Karpas-422 (cell line): Measurements from ENCODE around the gene CDH18. TPM values are rescaled to one million over a fixed set of nuclear protein-coding genes. Genes with fewer than 3 reads are reported as not detected.

Source experiments
- DNase-seq: peaks from one replicate; pipeline ENCODE4 v3.0.0-alpha.2; 2015
- H2AFZ ChIP-seq: fragments of 200-600 bp; sonication (generic); 2 replicates; pipeline ENCODE4 v1.6.1; 2014; ENCODE audit warnings: antibody characterized with exemption, low read length, mixed read lengths
- H3K27ac ChIP-seq: fragments of 200-600 bp; sonication (generic); 2 replicates; pipeline ENCODE4 v1.5.1; 2014; ENCODE audit warnings: mild to moderate bottlenecking, low read length, moderate library complexity
- H3K27me3 ChIP-seq: fragments of 200-600 bp; sonication (generic); 2 replicates; pipeline ENCODE4 v1.6.1; 2014; ENCODE audit warnings: low read length, mixed read lengths
- H3K36me3 ChIP-seq: fragments of 200-600 bp; sonication (generic); 2 replicates; pipeline ENCODE4 v1.6.1; 2014; ENCODE audit warnings: low read length, mixed read lengths; ENCODE audit not compliant: insufficient read depth
- H3K4me1 ChIP-seq: fragments of 200-600 bp; sonication (generic); 2 replicates; pipeline ENCODE4 v1.6.1; 2014; ENCODE audit warnings: mild to moderate bottlenecking, low read length, mixed read lengths
- H3K4me2 ChIP-seq: fragments of 200-600 bp; sonication (generic); 2 replicates; pipeline ENCODE4 v1.6.1; 2014; ENCODE audit warnings: low read length, low read depth, mild to moderate bottlenecking; ENCODE audit not compliant: poor library complexity, severe bottlenecking
- H3K4me3 ChIP-seq: fragments of 200-600 bp; sonication (generic); 2 replicates; pipeline ENCODE4 v1.5.1; 2014; ENCODE audit warnings: mild to moderate bottlenecking, antibody characterized with exemption, low read length, mixed read lengths
- H3K79me2 ChIP-seq: fragments of 200-600 bp; sonication (generic); 2 replicates; pipeline ENCODE4 v1.6.1; 2014; ENCODE audit warnings: mild to moderate bottlenecking, low read length, mixed read lengths
- H3K9ac ChIP-seq: fragments of 200-600 bp; sonication (generic); 2 replicates; pipeline ENCODE4 v1.6.0; 2014; ENCODE audit warnings: low read length
- H3K9me2 ChIP-seq: fragments of 200-600 bp; sonication (generic), shearing (Covaris generic); replicated peaks from 2 replicates; pipeline ENCODE4 v1.6.0; 2014; ENCODE audit warnings: mild to moderate bottlenecking, low read length, moderate library complexity; ENCODE audit not compliant: insufficient read depth
- H3K9me3 ChIP-seq: fragments of 300-700, 200-600 bp; sonication (generic); 2 replicates; pipeline ENCODE4 v1.6.1; 2014; ENCODE audit warnings: low read length, mixed read lengths
- H4K20me1 ChIP-seq: fragments of 200-600 bp; sonication (generic); 2 replicates; pipeline ENCODE4 v1.6.1; 2014; ENCODE audit warnings: mild to moderate bottlenecking, antibody characterized with exemption, low read length, low read depth; ENCODE audit not compliant: insufficient read depth
- total RNA-seq: library from RNA; depleted of rRNA; stranded (reverse); fragments of >200 nt; shearing (Covaris generic); gene quantifications from 2 replicates; pipeline ENCODE4 v1.2.3, GENCODE V29; 2014; ENCODE audit warnings: low replicate concordance

The CDH18 gene
- total RNA-seq, 1 experiment from 2014 or later = not detected

DNA sequence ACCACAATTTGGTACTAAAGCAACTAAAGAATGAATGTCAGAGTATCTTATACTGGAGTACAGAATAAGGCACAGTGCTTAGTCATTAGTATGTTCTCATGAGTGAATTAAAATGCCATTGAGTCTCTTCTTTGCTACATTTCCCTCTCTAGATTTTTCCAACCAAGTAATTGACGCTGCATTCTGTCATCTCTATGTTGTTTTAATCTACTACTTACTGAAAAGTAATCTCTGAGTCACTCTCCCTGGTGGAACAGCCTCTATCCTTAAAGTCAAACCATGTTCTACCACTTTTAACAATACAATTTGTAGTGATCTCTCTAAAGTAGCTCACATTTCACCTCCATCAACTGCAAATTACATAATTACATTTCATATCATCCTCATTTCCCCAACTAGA lies 495.1 kb downstream of the CDH18 start:
- Histone ChIP-seq H3K4me1 (no peaks in the 10 kb centered on the region), H3K79me2 (no peaks in the 10 kb centered on the region), H4K20me1 (no peaks in the 10 kb centered on the region), H3K27me3 (no peaks in the 10 kb centered on the region), H3K9me2 (no peaks in the 10 kb centered on the region), H3K9ac (no peak overlapping the region), H3K27ac (no peak overlapping the region), H3K4me3 (no peak overlapping the region), H3K9me3 (no peaks in the 10 kb centered on the region), H2AFZ (no peak overlapping the region), H3K4me2 (no peak overlapping the region), H3K36me3 (no peaks in the 10 kb centered on the region)
- DNase-seq = no peak

DNA sequence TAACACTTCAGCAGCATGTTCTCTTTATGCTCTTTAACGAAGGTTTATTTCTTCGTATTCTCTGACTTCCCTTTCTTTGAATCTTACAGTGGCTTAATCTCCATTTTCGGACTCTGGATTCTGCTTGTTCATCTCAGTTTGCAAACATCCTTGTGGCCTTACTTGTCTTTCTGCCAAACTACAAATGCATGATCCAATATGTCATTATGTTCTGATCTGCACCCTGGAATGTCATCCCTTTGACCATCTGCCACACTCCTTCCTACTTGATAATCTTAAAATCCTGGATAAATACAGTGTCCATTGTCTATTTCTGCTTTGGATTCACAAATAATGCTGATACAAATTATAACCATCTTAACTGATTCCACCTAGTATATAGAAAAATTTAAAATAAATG lies 499.2 kb downstream of the CDH18 start:
- Histone ChIP-seq H3K9ac (no peak overlapping the region), H3K9me2 (no peaks in the 10 kb centered on the region), H2AFZ (no peak overlapping the region), H3K79me2 (no peaks in the 10 kb centered on the region), H3K27ac (no peak overlapping the region), H3K4me3 (no peak overlapping the region), H3K36me3 (no peaks in the 10 kb centered on the region), H4K20me1 (no peaks in the 10 kb centered on the region), H3K4me2 (no peak overlapping the region), H3K27me3 (no peaks in the 10 kb centered on the region), H3K9me3 (peaks cover 4% of the 10 kb centered on the region; the same call in 1 of the 2 replicates), H3K4me1 (no peaks in the 10 kb centered on the region)
- no peak for DNase-seq

DNA sequence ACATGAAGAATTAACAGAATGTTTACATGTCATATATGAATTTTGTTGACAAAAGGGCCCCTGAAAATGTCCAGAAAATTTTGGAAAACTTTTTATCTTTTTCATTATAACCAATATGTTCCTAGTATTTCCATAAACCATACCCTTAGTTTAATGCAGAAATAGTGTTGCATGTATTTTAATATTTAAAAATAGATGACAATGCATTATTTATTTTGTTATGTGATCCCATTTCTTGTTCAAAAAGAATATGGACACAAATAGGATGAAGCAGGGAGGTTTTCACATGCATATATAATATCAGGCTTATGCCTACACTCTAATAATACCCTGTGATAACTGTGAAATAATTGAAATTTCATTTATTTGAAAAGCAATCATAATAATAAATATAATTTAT lies 500.5 kb downstream of the CDH18 start:
- no peak for DNase-seq
- no peak overlapping the region for H3K27ac ChIP-seq
- H3K4me2 ChIP-seq = no peak overlapping the region
- H3K9me3 ChIP-seq = peaks cover 4% of the 10 kb centered on the region; the same call in 1 of the 2 replicates
- no peaks in the 10 kb centered on the region for H3K79me2 ChIP-seq
- H4K20me1 ChIP-seq = no peaks in the 10 kb centered on the region
- H3K36me3 ChIP-seq = no peaks in the 10 kb centered on the region
- no peaks in the 10 kb centered on the region for H3K4me1 ChIP-seq
- no peak overlapping the region for H3K9ac ChIP-seq
- no peaks in the 10 kb centered on the region for H3K9me2 ChIP-seq
- H2AFZ ChIP-seq = no peak overlapping the region
- H3K27me3 ChIP-seq = no peaks in the 10 kb centered on the region
- no peak overlapping the region for H3K4me3 ChIP-seq

DNA sequence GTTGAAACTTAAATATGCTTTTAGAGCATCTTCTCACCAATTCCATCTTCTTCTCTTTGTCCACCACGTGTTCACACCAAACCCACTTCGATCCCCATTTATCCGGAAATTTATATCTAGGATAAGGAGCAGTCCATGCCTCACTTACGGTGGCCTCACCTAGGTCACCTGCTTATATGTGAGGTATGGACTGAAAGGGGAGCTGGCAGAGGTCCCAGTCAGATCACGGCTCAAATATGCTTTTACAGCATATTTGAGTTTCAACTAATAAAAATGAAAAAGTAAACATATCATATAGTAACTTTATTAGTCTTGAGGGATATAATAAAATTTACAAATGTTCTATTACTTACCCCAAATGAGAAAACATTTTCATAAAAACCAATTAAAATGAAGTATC lies 508.4 kb downstream of the CDH18 start:
- H3K9ac ChIP-seq = no peak overlapping the region

DNA sequence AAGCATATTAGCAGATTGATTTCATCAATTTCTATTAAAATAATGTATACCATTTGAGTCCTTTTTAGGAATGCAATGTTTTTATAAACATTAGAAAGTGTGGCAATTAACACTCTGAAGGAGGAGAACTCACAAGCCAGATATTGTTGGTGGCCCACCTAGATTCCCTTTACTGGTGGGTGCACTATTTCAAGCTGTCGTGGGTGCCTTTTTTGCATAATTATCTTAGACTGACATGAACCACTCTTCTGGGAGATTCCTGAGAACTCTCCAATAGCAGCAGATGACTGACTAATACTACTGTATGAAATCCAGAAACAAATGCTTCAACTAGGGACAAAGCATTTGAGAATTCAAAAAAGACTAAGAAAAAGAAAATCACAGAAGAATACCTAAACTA lies 526.0 kb downstream of the CDH18 start:
- no peak overlapping the region for H3K4me2 ChIP-seq
- no peaks in the 10 kb centered on the region for H3K36me3 ChIP-seq
- DNase-seq = no peak
- H4K20me1 ChIP-seq = no peaks in the 10 kb centered on the region
- H3K27ac ChIP-seq = no peak overlapping the region
- H3K9me3 ChIP-seq = no peaks in the 10 kb centered on the region
- no peaks in the 10 kb centered on the region for H3K27me3 ChIP-seq
- no peak overlapping the region for H2AFZ ChIP-seq
- H3K4me1 ChIP-seq = no peaks in the 10 kb centered on the region
- no peaks in the 10 kb centered on the region for H3K9me2 ChIP-seq
- H3K9ac ChIP-seq = no peak overlapping the region
- no peak overlapping the region for H3K4me3 ChIP-seq
- H3K79me2 ChIP-seq = no peaks in the 10 kb centered on the region

More for the DNA sequence above, 508.4 kb downstream of the CDH18 start:
- Histone ChIP-seq H3K27me3 (no peaks in the 10 kb centered on the region), H3K4me3 (no peak overlapping the region), H3K27ac (no peak overlapping the region), H3K4me2 (no peak overlapping the region), H3K4me1 (no peaks in the 10 kb centered on the region), H4K20me1 (no peaks in the 10 kb centered on the region), H3K9me3 (peaks cover 6% of the 10 kb centered on the region; the same call in 1 of the 2 replicates), H2AFZ (no peak overlapping the region), H3K36me3 (no peaks in the 10 kb centered on the region), H3K9me2 (no peaks in the 10 kb centered on the region), H3K79me2 (no peaks in the 10 kb centered on the region)
- no peak for DNase-seq

DNA sequence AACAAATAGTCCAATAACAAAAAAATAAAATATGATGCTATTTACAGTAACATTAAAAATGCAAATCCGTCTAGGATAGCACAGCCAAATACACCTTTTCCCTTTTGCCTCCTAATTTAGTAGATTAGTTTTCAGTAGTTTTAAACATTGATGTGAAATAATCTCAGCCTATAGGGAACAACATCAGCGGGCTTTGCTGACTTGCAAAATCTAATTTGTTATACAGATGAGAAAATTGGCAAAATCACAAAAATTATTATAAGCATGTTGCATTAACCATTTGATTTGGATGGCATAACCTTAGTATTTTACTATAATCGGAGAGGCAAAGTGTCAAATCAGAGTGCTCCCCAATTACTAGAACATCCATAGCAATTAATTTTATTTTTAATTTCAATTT lies 563.5 kb downstream of the CDH18 start:
- no peak overlapping the region for H3K4me3 ChIP-seq
- no peak overlapping the region for H3K27ac ChIP-seq
- H3K4me1 ChIP-seq = no peaks in the 10 kb centered on the region
- no peak overlapping the region for H2AFZ ChIP-seq
- no peak overlapping the region for H3K4me2 ChIP-seq
- no peaks in the 10 kb centered on the region for H3K9me3 ChIP-seq
- DNase-seq = no peak
- H3K36me3 ChIP-seq = no peaks in the 10 kb centered on the region
- H3K9ac ChIP-seq = no peak overlapping the region
- H3K27me3 ChIP-seq = no peaks in the 10 kb centered on the region
- no peaks in the 10 kb centered on the region for H3K9me2 ChIP-seq
- no peaks in the 10 kb centered on the region for H3K79me2 ChIP-seq
- no peaks in the 10 kb centered on the region for H4K20me1 ChIP-seq
